NB4 (cell line): Measurements from ENCODE around the gene KRT222.

ENCODE experiments used
- CTCF ChIP-seq: IDR thresholded peaks from one replicate; pipeline ENCODE4 v1.5.1; 2012; ENCODE audit warnings: low read depth, low read length
- MYC ChIP-seq: IDR thresholded peaks from 2 replicates; pipeline ENCODE4 v1.6.1; 2011; ENCODE audit warnings: low read depth, low read length
- POLR2A ChIP-seq: IDR thresholded peaks from 2 replicates; pipeline ENCODE4 v1.6.1; 2011; ENCODE audit warnings: mild to moderate bottlenecking; ENCODE audit not compliant: insufficient read length; ENCODE audit errors: extremely low read depth

- no peak for TF ChIP-seq POLR2A
- TF ChIP-seq CTCF = peak; percentile 50
- no peak for TF ChIP-seq MYC
These were observed 10.9 kb upstream of the KRT222 start for GRCh38 chr17:40675905-40676304.
